NB4 (cell line): Measurements from ENCODE around the gene CREBRF.
A peak's percentile ranks its signal among the peaks of the same experiment; 100 is the strongest.

Experiments
- CTCF ChIP-seq: IDR thresholded peaks from one replicate; pipeline ENCODE4 v1.5.1; 2012; ENCODE audit warnings: low read depth, low read length
- MAX ChIP-seq: IDR thresholded peaks from 2 replicates; pipeline ENCODE4 v1.6.1; 2011; ENCODE audit warnings: low read depth, low read length
- POLR2A ChIP-seq: IDR thresholded peaks from 2 replicates; pipeline ENCODE4 v1.6.1; 2011; ENCODE audit warnings: mild to moderate bottlenecking; ENCODE audit not compliant: insufficient read length; ENCODE audit errors: extremely low read depth

GRCh38 chr5:173144200-173145176 is 88.3 kb downstream of the CREBRF start, which contains the start of gene BNIP1:
- TF ChIP-seq CTCF (peak; percentile 94), MAX (peak; percentile 90), POLR2A (peak; percentile 64)
